Activated CD8-positive, alpha-beta memory T cell treated with anti-CD3 and anti-CD28 coated beads for 1 hour (primary cell): Measurements from ENCODE around the gene DBH.
"Not testable (repeated sequence)": the region's sequence is repeated elsewhere in the genome, so short reads cannot be mapped to it uniquely, and the experiment has no call there.

Source experiments
- DNase-seq, 2 donors: peaks; one replicate each; pipeline ENCODE4 v3.0.0-alpha.2; 2020; ENCODE audit warnings: low read depth in 1 of 2; ENCODE audit errors: extremely low read depth in 1 of 2

The DBH gene

DNA sequence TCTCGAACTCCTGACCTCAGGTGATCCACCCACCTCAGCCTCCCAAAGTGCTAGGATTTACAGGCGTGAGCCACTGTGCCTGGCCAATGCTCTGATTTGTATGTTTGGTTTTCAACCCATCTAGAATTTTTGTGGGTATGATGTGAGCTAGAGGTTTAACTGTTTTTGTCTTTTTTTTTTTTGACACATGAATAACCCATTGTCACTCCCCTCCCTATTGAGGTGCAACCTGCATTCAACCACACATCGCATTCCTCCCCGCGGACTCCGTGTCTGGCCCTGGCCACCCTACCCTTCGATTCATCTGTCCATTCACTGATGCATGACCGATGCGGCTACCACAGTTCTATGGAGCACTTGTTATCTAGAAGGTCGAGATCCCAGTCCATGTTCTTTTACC lies 17.4 kb upstream of the DBH start:
- DNase-seq, result no peak

DNA sequence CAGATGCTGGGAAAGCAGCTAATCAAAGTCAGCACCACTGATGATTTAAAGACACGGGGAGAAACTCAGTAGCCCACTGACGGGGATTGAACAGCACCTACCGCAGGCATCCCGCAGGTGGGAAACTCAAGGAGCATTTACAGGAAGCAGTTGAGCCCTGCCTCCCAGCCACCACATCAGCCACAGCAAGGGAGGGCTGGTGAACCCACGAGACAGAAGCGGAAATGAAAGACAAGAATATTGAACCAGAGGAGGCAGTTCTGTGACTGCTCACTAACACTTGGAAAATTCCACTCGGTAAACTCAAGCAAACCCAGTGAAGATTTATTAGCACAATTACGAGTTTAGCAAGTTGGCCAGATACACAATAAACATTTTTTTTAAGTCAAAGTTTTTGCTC lies 16.4 kb upstream of the DBH start:
- peak; percentile 12 to 23 for DNase-seq

DNA sequence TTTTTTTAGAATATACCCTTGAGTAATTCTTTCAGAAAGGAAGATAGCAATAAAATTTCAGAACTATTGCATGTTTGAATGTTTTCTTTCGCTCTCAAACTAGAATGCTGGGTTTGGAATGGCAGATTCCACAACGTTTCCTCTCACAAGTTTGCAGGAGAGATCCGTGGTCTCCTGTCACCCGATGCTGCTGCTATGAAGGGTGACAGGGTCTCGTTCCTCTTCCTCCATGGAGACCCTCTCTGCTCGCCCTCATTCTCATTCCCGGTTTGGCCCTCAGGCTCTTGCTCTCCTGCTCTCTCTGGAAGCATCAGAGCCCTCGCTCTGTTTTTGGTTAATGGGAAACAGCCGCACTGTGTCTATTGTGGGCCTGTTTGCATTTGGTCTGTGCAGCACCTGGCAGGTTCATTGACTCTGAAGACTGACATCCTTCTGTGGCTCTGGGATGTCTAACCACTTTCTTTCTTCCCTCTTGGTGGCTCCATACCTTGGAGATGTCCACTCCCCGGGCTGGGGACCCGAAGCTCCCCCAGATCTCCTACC lies 14.4 kb upstream of the DBH start:
- DNase-seq, result no peak

DNA sequence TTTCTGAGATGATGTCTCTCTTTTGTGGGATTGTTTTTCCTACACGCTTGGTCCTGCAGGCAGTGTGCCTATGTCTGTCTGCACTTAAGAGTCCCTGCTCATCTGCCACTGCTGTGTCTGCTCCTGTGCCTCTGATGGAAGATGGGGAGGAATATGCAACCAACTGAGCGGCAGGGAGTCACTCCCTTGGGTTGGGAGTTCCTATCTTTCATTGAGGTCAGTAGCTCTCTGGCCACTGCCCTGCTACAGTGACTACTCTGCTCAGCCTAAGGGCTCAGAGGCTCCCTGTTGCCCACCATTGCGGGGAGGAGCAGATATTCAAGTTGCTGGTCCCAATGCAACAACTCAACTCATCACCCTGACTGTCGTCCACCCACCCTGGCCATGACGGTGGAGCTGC lies 13.6 kb upstream of the DBH start:
- no peak for DNase-seq

DNA sequence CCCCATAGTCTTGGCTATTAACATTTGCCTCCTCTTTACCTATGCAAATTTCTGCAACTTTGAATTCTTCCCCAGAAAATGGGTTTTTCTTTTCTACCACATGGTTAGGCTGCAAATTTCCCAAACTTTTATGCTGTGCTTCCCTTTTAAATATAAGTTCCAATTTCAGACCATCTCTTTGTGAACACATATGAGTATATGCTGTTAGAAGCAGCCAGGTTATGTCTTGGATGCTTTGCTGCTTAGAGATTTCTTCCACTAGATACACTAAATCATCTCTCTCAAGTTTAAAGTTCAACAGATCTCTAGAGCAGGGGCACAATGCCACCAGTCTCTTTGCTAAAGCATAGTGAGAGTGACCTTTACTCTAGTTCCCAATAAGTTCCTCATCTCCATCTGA lies 10.2 kb upstream of the DBH start:
- DNase-seq, result not testable (repeated sequence)

DNA sequence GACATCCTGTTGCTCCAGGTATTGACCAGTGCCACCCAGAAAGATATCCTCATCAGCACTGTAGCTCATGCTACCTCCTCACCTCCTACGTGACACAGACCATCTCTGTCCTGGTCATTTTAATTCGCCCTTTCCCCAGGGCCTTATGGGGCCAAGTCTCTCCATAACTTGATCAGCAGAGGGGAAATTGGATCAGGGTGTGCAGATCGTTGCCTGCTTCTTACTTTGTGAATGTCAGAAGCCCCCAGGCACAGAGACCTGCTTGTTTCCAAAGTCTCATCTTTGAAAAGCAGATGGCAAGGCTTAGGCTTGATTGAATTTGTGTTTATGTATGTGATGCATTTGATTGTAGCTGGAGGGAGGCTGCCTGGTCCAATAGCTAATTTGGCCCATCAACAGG lies 8.8 kb upstream of the DBH start:
- no peak for DNase-seq

DNA sequence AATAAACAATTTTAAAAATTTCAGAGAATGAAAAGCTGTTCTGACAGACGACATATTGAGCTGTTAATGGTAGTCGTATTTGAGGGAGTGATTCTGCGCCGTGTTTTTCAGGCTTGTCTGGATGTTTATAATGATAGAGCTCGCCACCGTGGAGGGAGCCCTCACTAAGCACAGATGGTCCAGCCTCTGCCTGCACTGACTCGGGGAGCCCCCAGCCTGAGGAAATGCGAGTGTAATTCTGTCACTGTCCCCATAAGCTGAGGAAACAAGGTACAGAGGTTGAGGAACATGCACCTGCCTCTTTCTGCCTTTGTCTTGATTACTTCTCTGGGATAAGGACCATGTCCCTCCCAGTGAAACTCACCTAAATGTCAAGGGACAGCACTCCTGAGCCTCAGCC lies 7.4 kb upstream of the DBH start:
- no peak for DNase-seq

DNA sequence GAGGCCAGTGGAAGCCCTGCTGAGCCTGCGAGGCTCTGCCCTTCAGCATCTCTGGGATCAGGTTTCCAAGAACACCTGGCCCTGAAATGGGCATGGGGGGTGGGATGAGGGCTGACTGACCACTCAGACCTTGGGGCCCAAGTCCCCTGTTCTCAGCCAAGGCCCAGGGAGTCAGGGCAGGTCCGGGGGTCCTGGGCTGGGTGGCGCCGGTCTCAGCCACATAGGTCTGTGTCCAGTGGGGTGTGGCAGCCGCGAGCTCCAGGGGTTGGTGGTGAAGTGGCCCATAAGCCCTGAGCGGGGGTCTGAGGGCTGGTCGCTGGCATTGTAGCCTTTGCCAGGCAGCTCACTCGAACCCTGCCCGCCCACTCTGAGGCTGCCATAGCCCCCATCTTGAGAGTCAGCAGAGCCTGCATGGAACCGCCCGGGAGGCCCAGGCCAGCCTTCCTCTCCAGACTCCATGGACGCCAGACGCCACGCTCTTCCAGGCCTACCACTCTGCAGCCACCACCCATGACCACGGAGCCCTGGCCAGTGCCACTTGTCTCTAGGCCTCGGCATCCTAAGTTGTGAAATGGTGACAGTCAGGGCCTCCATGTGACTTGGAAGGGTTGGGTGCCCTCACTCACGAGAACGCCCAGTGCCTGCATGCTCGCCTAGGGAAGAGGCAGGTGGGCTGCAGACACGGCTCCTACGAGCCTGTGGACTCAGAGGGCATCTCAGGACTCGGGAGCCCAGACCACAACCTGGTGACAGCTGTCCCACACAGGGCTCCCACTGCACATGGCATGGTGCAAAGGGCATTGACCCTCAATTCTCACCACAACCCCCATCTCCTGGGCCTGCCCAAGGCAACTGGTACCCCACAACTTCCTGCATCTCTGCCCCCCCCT lies 6.7 kb upstream of the DBH start:
- DNase-seq, result no peak

DNA sequence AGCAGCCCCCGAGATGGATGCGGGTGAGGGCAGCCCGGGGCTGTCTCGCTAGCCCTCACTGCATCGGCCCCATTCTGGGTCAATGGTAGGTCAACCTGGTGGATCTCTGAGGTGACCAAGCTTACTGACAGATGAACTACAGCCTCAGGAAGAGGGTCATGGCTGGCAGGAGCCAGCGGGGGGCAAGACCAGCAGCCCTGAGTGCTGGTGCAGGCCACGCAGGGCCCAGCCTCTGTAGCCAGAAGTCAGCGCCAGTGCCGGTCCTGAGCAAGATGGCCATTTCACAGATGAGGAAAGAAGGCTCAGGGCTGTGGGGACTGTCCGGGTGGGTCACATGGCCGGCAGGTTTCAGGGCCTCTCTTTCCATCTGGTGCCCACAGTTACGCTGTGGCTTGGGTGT lies 5.1 kb upstream of the DBH start:
- DNase-seq, result no peak

DNA sequence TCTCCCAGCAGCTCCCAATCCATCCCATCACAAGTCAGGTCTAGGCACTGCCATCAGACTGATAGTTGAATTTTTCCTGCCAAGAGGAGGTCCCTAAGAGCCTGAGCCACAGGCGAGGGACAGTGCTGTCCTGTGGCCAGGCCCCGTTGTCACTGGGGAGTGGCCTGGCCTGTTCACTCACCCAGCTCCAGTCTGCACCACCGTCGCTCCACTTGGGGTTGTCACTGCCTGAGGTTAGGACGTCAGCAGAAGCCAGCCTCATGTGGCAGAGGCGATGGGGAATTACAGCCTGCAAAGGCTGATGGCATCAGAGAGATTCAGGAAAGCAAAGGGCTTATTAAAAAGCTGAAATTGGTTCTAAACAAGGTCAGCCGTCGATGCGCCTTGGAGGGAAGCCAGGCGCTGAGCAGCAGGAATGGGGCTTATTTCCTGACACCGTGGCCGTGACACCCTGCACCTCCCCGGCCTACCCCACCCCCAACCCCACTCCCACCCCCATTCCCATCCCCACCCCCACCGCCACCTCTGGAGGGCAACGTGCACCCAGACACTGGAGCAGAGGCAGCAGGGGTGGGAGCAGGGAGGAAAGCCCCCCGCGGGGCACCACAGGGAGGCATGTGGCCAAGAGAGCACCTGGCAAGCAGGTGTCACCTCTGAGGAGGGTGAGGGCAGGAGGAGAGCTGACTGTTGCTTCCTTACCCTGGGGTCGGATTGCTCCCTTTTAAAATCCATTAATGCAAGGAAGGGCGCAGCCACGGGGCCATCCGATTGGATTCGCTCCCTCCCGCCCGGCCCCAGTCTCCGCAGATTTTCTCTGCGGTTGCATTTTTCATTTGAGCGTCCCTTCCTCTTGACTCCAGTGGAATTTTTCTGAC lies 3.1 kb upstream of the DBH start:
- no peak for DNase-seq

DNA sequence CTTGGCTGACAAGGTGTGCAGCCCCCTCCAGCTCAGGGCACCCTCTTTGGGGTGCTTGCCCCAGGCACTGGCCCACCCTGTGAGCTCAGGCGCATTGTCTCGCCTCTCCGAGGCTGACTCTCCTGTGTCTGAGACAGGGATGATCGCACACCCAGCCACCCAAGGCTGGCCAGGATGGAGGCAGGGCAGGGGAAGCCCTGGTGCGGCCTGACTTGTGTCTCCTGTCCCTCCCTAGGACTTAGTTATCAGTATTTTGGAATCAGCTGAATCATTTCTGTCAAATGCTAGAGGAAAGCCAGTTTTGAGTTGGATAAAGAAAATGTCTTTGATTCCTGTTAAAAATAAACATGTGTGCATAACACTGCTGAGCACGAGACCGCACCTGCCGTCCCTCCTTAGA lies 2.5 kb upstream of the DBH start:
- no peak for DNase-seq

DNA sequence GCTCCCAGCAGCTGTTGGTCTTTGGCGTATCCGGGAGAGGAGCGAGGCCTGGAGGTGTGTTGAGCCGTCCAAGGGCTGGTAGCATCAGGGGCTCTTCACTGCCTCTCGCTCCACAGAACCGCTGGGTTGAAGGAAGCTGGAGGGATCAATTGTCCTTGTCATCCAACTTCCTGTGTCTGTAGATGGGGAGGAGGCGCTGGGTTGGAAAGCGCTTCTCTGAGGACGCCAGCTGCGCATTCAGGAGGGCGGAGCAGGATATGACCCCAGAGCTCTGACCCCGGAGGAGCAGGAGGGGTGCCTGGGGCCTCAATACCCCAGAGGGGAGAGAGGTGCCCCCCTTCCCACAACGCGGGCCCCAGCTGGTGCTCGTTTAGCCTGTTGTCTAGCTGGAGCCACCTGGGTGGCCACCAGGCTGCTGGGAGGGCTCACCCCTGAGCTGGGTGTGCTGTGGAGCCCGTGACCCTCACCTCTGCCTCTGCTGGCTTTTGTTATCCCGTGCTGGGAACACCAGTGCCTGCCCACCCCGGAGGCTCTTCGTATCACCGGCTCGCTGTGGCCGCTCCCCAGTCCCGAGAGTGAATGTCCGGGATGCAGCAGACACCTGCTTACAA lies 2.0 kb upstream of the DBH start:
- no peak for DNase-seq

DNA sequence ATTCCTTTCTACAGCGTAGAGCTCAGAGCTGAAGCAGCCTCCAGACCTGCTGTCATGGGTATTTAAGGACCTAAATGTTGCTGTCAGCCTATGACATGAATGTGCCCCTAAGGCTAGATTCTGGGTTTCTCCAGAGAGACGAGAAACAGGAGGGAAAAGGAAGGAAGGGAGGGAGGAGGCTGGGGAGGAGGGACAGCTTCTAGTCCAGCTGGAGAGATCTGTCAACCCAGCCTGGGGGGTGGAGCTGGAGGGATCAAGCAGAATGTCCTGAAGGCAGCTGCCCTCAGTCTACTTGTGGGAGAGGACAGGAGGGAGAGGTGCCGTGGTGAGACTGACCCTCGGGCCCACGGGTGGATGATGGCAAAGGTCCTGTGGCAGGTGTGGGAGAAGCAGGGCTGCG lies 1.1 kb upstream of the DBH start:
- DNase-seq, result no peak

DNA sequence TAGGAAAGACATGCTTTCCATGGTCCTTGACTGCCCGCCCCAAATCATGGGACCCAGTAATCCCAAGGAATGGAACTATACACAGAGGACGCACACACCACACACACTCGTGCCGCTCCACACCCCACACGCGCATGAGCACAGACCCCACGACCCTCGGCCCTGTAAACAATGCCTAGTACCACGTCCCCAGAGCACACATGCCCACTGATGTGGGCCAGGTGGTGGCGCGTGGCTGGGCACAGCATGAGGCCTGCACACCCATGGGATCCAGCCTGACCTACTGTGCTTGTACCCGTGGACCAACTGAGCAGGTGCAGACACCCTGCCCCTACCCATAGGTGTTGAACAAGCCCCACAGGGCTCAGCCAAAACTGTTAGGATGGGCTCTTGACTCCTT lies 739 bp downstream of the DBH start:
- DNase-seq, result no peak

DNA sequence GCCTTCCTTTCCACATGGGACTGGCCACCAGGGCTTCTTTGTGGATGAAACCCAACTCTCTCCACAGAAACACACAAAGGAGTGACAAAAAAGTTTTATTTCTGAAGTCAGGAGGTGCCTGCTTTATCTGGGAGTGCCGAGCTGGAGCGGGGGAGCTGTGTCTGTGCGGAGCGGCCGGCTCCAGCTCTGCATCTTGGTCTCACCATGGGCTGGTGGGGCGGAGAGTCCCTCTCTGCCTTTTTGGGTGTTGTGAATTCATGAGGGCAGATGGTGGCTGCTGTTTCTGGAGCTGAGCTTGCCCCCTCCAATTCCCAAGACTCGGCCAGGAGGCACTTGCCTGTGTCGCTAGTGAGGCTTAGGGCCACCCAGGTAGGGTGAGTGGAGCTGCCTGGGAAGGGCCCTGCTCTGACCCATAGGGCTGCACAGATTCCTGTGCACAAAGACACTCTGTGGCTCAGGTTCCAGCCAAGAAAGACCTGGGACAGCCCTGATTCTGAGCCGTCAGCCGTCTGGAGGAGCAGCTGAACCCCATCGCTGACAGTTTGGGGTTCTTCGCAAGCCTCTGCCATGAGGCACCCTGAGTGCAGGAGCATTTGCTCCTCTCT lies 1.4 kb downstream of the DBH start:
- no peak for DNase-seq

DNA sequence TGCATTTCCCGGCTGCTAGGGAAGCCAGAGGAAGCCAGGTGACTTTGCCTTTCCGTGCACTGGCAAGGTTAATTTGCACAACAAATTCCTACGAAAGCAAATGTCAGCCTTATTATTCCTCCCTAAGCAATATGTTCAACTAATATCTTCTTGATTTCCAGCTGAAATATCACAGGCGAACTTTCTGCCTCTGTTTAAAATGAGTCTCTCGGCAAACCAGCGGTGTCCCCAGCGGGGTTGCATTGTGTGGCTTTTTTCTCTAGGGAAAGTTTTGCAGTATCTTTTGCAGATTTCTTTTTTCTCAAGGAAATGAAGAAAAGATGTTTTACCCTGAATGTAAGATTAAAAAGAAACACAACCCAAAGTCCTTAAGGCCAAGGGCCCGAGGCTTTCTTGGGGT lies 1.9 kb downstream of the DBH start:
- no peak for DNase-seq

DNA sequence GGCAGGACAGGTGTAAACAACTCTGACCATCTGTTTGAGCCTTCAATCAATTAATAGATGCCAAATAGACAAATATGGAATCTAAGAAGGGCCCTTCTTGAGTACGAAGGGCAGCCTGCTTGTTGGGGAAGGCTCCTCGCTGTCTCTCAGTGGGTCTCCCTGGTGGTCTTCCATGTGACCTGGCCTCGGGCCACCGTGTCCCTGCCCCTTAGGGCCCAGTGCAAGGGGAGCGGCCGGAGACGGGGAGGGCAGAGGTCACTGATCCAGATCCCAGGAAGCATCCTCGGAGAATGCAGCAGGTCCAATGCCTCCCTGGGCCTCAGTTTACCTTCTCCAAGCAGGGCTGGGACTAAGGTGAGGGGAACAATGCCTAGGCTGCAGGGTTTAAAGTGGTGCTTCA lies 2.5 kb downstream of the DBH start:
- no peak for DNase-seq

DNA sequence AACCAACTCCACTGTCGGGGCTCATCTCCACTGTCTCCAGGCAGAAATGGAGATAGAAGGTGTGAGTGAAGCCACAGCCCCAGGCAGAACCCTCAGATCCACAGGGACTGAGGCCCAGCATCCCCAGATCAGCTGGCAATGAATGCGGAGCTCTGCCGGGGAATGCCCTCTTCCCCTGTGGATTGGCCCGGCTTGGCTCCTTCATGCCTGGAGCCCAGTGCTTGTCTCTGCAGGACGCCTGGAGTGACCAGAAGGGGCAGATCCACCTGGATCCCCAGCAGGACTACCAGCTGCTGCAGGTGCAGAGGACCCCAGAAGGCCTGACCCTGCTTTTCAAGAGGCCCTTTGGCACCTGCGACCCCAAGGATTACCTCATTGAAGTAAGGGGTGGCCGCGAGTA lies 3.5 kb downstream of the DBH start:
- DNase-seq, result no peak

DNA sequence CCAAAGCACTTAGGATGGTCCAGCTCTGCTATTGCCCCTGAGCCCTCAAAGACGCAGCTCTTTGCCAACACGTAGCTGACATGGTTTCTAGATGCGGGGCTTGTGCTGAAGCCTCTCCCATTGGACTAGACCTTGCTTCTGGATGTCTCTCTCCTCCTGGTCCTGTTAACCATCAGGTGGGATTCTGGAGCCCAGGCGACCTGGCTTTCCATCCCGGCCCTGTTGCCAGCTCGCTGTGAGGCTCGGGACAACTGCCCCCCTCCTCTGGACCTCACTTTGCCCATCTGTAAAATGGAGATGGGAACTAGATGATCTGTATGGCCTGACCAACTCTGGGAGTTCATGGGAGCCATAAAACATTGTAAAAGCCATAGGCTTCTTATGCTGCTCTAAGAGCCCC lies 4.0 kb downstream of the DBH start:
- no peak for DNase-seq

DNA sequence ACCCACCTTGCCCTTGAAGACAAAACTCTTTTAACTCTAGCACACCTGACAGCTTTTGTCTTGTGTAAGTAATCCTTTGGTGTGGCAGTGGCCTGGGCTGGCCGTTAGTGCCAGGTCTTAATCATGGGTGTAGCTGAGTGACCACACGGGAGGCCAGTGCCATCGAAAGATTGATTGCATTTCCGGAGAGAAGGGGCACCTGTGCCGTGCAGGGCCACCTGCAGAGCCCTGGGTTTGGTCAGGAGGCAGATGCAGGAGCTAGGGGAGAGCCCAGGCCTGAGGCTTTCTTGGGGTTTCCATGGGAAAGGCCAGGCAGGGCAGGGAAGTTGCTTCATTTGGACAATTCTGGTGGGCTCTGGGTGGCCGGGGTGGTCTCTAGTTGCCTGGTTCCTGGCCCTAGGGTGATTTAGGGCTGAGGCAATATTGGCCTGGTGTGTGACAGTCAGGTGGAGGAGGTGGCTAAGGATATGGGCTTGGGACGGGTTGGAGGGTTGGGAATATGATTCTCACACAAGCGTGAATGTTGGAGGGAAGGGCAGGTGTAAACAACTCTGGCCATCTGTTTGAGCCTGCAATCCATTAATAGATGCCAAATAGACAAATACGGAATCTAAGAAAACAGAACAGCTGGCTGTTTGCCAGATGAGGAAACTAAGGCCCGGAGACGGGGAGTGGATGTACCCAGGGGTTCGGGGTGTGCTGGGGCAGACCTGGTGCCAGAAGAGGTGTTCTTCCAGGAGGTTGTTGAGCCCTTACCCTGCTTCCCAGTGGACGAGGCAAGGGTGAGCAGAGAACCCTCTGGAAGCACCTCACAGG lies 4.6 kb downstream of the DBH start:
- no peak for DNase-seq

DNA sequence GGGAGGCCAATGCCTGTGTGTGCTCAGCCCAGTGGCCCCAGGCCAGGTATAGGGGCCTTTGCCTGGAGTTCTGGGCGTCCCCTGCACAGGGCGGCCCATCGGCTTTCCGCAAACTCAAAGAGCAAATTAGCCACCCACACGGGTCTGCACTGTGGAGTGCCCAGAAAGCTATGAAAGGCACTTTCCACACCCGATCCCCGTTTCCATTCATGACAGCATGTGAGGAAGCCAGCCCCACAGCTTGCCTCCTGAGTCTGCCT lies 5.2 kb downstream of the DBH start:
- no peak for DNase-seq
